ENCODE data around the gene ZNF668. TPM values are rescaled to one million over a fixed set of nuclear protein-coding genes. Genes with fewer than 3 reads are reported as not detected.

Gene ZNF668
- total and polyA plus RNA-seq, 2 of the 13 experiments (the other 11 are each of a cell fraction or from before 2014, with no cell fraction given): 3.8 to 9.8 TPM

DNA sequence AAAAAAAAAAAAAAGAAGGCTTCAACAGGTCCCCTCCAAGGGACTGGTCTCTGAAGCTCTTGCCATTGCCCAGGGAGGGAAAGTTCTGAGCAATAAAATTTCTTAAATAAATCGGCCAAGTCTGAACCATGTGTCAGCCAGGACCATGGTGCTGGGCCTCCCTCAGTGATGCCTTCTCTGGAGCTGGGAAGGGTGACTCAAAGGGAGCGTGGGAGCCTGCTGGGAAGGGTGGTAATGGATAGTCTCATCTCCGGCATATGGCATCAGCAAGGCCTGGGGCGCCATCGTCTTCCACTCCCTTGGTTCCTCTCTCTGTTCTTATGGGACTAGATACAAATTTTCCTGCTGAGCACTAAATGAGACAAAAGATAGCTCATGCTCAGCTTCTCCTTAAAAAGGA, 18.3 kb upstream of the ZNF668 start:
- no peaks in the 10 kb centered on the region; a peak in 1 of 5 replicates for H3K27me3 ChIP-seq (ENCODE audit: control insufficient read depth in 1 of 2, insufficient read depth in 2 of 2, low read length in 2 of 2)
- no peak for ATAC-seq
- ChIA-PET POLR2A (interaction anchor here (0.6 to 5.0 kb wide), 10 partner anchors 8 to 107 kb away, joined by 3 to 49 read pairs (median 10); partner anchors contain the start of genes HSD3B7, KAT8, STX4 and ZNF646), CTCF (ENCODE audit: low intra/inter-chr PET ratio, low total read pairs) (no interaction called here)
- H4K20me1 ChIP-seq (ENCODE audit: insufficient read depth, low read length): peaks cover 12% of the 10 kb centered on the region
- WGBS (ENCODE audit: low lambda C conversion rate): 95% methylated on average over 5 of the region's 5 CpGs
- intact Hi-C loops (cut with micrococcal nuclease; ENCODE audit: unreplicated experiment) (loop anchor here (10.0 kb wide), 1 partner anchor 138 kb away; the partner anchor contains the start of gene SETD1A), in situ Hi-C loops (cut with HindIII; ENCODE audit: extremely low pct_ligation_motif_present, low pct_unique_long_range_greater_than_20kb) (no loop called here)
- 0 out of 2 replicates have a peak overlapping the region, but pooled peaks have one; percentile 99 for H3K4me2 ChIP-seq (ENCODE audit: low read depth, low read length)
- peaks cover 33% of the 10 kb centered on the region for H3K79me2 ChIP-seq (ENCODE audit: insufficient read depth, low read length)
- no peak overlapping the region for H3K4me3 ChIP-seq (replicated peaks in 1 of 3; ENCODE audit: insufficient read depth in 1 of 3, low read depth in 2 of 3, low read length in 3 of 3)
- no peak overlapping the region for H2AFZ ChIP-seq (ENCODE audit: low read length)
- no peak for DNase-seq (ENCODE audit: low spot score)
- peaks cover 13 to 32% of the 10 kb centered on the region in 2 experiments for H3K36me3 ChIP-seq (replicated peaks in 1 of 2; ENCODE audit: control insufficient read depth in 1 of 2, insufficient read depth in 2 of 2, low read length in 2 of 2)
- TF ChIP-seq GATAD2A (CRISPR knock-in tag; IDR thresholded peaks at IDR 0.05): no peak
- TF ChIP-seq ZIK1 (CRISPR knock-in tag; IDR thresholded peaks at IDR 0.05; ENCODE audit: borderline replicate concordance, low read depth): no peak
- no peak for TF ChIP-seq ZFP37 (CRISPR knock-in tag; IDR thresholded peaks at IDR 0.05; ENCODE audit: borderline replicate concordance)
- TF ChIP-seq FIP1L1 (IDR thresholded peaks at IDR 0.05; ENCODE audit: borderline replicate concordance, insufficient read depth, low read depth, low read length): no peak
- TF ChIP-seq, protein P1, sequence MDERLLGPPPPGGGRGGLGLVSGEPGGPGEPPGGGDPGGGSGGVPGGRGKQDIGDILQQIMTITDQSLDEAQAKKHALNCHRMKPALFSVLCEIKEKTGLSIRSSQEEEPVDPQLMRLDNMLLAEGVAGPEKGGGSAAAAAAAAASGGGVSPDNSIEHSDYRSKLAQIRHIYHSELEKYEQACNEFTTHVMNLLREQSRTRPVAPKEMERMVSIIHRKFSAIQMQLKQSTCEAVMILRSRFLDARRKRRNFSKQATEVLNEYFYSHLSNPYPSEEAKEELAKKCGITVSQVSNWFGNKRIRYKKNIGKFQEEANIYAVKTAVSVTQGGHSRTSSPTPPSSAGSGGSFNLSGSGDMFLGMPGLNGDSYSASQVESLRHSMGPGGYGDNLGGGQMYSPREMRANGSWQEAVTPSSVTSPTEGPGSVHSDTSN (CRISPR knock-in tag; IDR thresholded peaks at IDR 0.05): no peak
- TF ChIP-seq KLF6 (CRISPR knock-in tag; IDR thresholded peaks at IDR 0.05): no peak
- TF ChIP-seq ZBTB38 (CRISPR knock-in tag; IDR thresholded peaks at IDR 0.05): no peak
- TF ChIP-seq NFYB (CRISPR knock-in tag; IDR thresholded peaks at IDR 0.05): no peak
- no peak for TF ChIP-seq PAX8 (CRISPR knock-in tag; IDR thresholded peaks at IDR 0.05; ENCODE audit: borderline replicate concordance)
- no peak for TF ChIP-seq SP140L (CRISPR knock-in tag; IDR thresholded peaks at IDR 0.05; ENCODE audit: borderline replicate concordance)
- TF ChIP-seq FOXM1 (CRISPR knock-in tag; IDR thresholded peaks at IDR 0.05): no peak
- TF ChIP-seq MEIS2 (CRISPR knock-in tag; IDR thresholded peaks at IDR 0.05): no peak
- no peak for TF ChIP-seq HCFC1 (IDR thresholded peaks at IDR 0.05; ENCODE audit: low read depth, low read length)
- no peak for TF ChIP-seq GABPB1 (CRISPR knock-in tag; IDR thresholded peaks at IDR 0.05)
- TF ChIP-seq WIZ (CRISPR knock-in tag; IDR thresholded peaks at IDR 0.05): no peak
- TF ChIP-seq, protein P2, sequence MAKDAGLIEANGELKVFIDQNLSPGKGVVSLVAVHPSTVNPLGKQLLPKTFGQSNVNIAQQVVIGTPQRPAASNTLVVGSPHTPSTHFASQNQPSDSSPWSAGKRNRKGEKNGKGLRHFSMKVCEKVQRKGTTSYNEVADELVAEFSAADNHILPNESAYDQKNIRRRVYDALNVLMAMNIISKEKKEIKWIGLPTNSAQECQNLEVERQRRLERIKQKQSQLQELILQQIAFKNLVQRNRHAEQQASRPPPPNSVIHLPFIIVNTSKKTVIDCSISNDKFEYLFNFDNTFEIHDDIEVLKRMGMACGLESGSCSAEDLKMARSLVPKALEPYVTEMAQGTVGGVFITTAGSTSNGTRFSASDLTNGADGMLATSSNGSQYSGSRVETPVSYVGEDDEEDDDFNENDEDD (CRISPR knock-in tag; IDR thresholded peaks at IDR 0.05; ENCODE audit: borderline replicate concordance): no peak
- no peak for TF ChIP-seq FOXA1 (IDR thresholded peaks at IDR 0.05)
- TF ChIP-seq FOXA1 (CRISPR knock-in tag; IDR thresholded peaks at IDR 0.05): no peak
- TF ChIP-seq TCF7 (IDR thresholded peaks at IDR 0.05; ENCODE audit: low read depth): no peak
- no peak for TF ChIP-seq ZNF713 (CRISPR knock-in tag; IDR thresholded peaks at IDR 0.05)
- H3K4me1 ChIP-seq (ENCODE audit: insufficient read depth, low read length): peaks cover 27% of the 10 kb centered on the region
- no peaks in the 10 kb centered on the region for H3K9me3 ChIP-seq (ENCODE audit: low read length)
- no peak for FAIRE-seq
- H3K27ac ChIP-seq (ENCODE audit: extremely low read length, insufficient read depth, low read length): no peak overlapping the region
- no TSS peak for BruUV-seq (replicated peaks)
- H3K9ac ChIP-seq (ENCODE audit: insufficient read depth, low read depth, low read length): no peak overlapping the region

Data from HepG2 (cell line).